SK-N-SH (cell line): ENCODE results near the gene PDGFA. TPM values are rescaled to one million over a fixed set of nuclear protein-coding genes. Genes with fewer than 3 reads are reported as not detected.

Experiments used
- CTCF ChIA-PET: fragments of 300-600, 350-600 bp; formaldehyde crosslinking; extraction: SDS; loops from one replicate; lab custom pipeline; 2021; lab: Yijun Ruan, JAX
- POLR2A ChIA-PET: fragments of 350-600 bp; sonication (Branson Sonifier 250); formaldehyde crosslinking; extraction: SDS; loops from one replicate; lab custom pipeline; 2020; ENCODE audit warnings: antibody characterized with exemption, inconsistent platforms; lab: Yijun Ruan, JAX
- DNase-seq: peaks from one replicate; pipeline ENCODE4 v3.0.0; 2012
- H2AFZ ChIP-seq: fragments of 200-600 bp; sonication (generic); 2 replicates; pipeline ENCODE4 v1.8.1; 2016; ENCODE audit warnings: antibody characterized with exemption, mild to moderate bottlenecking, low read depth
- H3F3A ChIP-seq: fragments of 200-600 bp; sonication (generic); replicated peaks from 2 replicates; pipeline ENCODE3; 2016; ENCODE audit warnings: antibody characterized with exemption, mild to moderate bottlenecking; ENCODE audit not compliant: insufficient read depth
- H3K27ac ChIP-seq, 2 experiments: fragments of 200-500 bp in 1 of 2; fragments of 200-600 bp in 1 of 2; sonication (Bioruptor generic) in 1 of 2; sonication (generic), shearing (Covaris generic) in 1 of 2; 2 replicates each; pipeline versions ENCODE4 v1.5.1 to v1.6.1; 2014 to 2016; ENCODE audit warnings: low read depth in 2 of 2, inconsistent platforms in 1 of 2, low read length in 1 of 2, mild to moderate bottlenecking in 1 of 2, mixed read lengths in 1 of 2
- H3K27me3 ChIP-seq: fragments of 200-600 bp; sonication (generic), shearing (Covaris generic); 2 replicates; pipeline ENCODE4 v1.6.1; 2016; ENCODE audit warnings: mixed run types; ENCODE audit not compliant: insufficient read depth
- H3K36me3 ChIP-seq, 2 experiments: fragments of 200-500 bp in 1 of 2; fragments of 200-600 bp in 1 of 2; sonication (Bioruptor generic) in 1 of 2; sonication (generic) in 1 of 2; replicated peaks in 1 of 2; 2 replicates each; pipeline versions ENCODE3 to v1.5.1; 2014 to 2016; ENCODE audit warnings: low read length in 1 of 2, mild to moderate bottlenecking in 1 of 2; ENCODE audit not compliant: insufficient read depth in 2 of 2, control insufficient read depth in 1 of 2
- H3K4me1 ChIP-seq, 2 experiments: fragments of 200-500 bp in 1 of 2; fragments of 200-600 bp in 1 of 2; sonication (Bioruptor generic) in 1 of 2; sonication (generic), shearing (Covaris generic) in 1 of 2; 2 replicates each; pipeline versions ENCODE4 v1.5.1 to v1.6.1; 2014 to 2016; ENCODE audit warnings: low read depth in 1 of 2, low read length in 1 of 2, mixed run types in 1 of 2; ENCODE audit not compliant: insufficient read depth in 2 of 2, control insufficient read depth in 1 of 2
- H3K4me2 ChIP-seq: fragments of 200-600 bp; sonication (generic), shearing (Covaris generic); 2 replicates; pipeline ENCODE4 v1.6.1; 2017; ENCODE audit warnings: mixed run types
- H3K4me3 ChIP-seq, 2 experiments: fragments of 200-500 bp in 1 of 2; fragments of 200-600 bp in 1 of 2; sonication (Bioruptor generic) in 1 of 2; sonication (generic), shearing (Covaris generic) in 1 of 2; 2 replicates each; pipeline versions ENCODE4 v1.5.1 to v1.8.1; 2014 to 2016; ENCODE audit warnings: low read depth in 2 of 2, inconsistent platforms in 1 of 2, low read length in 1 of 2, mild to moderate bottlenecking in 1 of 2, mixed read lengths in 1 of 2, moderate library complexity in 1 of 2
- H3K79me2 ChIP-seq: fragments of 200-600 bp; sonication (generic); 2 replicates; pipeline ENCODE4 v1.8.1; 2017; ENCODE audit warnings: mild to moderate bottlenecking; ENCODE audit not compliant: insufficient read depth
- H3K9ac ChIP-seq: fragments of 200-600 bp; sonication (generic); 2 replicates; pipeline ENCODE4 v1.6.1; 2017; ENCODE audit warnings: mixed run types
- H3K9me2 ChIP-seq: fragments of 200-600 bp; sonication (generic); 2 replicates; pipeline ENCODE4 v1.6.1; 2017; ENCODE audit warnings: mixed run types
- H3K9me3 ChIP-seq: fragments of 200-600 bp; sonication (generic); 2 replicates; pipeline ENCODE4 v1.6.1; 2017; ENCODE audit warnings: mixed run types, mild to moderate bottlenecking, moderate library complexity
- H4K20me1 ChIP-seq: fragments of 200-600 bp; sonication (generic); 2 replicates; pipeline ENCODE4 v1.6.1; 2017; ENCODE audit warnings: mild to moderate bottlenecking, mixed run types; ENCODE audit not compliant: insufficient read depth
- CHD2 ChIP-seq: fragments of 150-350 bp; IDR thresholded peaks from 2 replicates; pipeline ENCODE4 v1.6.1; 2018; ENCODE audit warnings: low read length; ENCODE audit not compliant: partially characterized antibody
- CTCF ChIP-seq: fragments of 200-600 bp; sonication (generic); IDR thresholded peaks from 2 replicates; pipeline ENCODE4 v1.6.1; 2017; ENCODE audit warnings: antibody characterized with exemption, mild to moderate bottlenecking, moderate library complexity
- EP300 ChIP-seq, 2 experiments: IDR thresholded peaks; 2 replicates each; pipeline versions ENCODE4 v1.4.0 to v1.6.1; 2012; ENCODE audit warnings: borderline replicate concordance in 1 of 2, low read depth in 1 of 2, low read length in 1 of 2
- EZH2phosphoT487 ChIP-seq: fragments of 200-600 bp; sonication (generic); IDR thresholded peaks from 2 replicates; pipeline ENCODE4 v1.6.1; 2017; ENCODE audit warnings: low read depth, mixed run types, mild to moderate bottlenecking, antibody characterized with exemption, moderate library complexity, borderline replicate concordance
- FOSL2 ChIP-seq: IDR thresholded peaks from 2 replicates; pipeline ENCODE4 v1.4.0; 2012; ENCODE audit warnings: low read depth, mild to moderate bottlenecking, moderate library complexity, borderline replicate concordance
- FOXJ3 ChIP-seq: sonication (generic); formaldehyde crosslinking; IDR thresholded peaks from 2 replicates; pipeline ENCODE4 v1.5.1; 2020; ENCODE audit warnings: mild to moderate bottlenecking, missing genetic modification reagents
- GABPA ChIP-seq: IDR thresholded peaks from 2 replicates; pipeline ENCODE4 v1.4.0; 2012; ENCODE audit warnings: low read depth, mild to moderate bottlenecking
- GATA2 ChIP-seq: sonication (generic); formaldehyde crosslinking; IDR thresholded peaks from 2 replicates; pipeline ENCODE4 v1.5.0; 2020; ENCODE audit warnings: mild to moderate bottlenecking, missing genetic modification reagents
- JUND ChIP-seq: IDR thresholded peaks from 2 replicates; pipeline ENCODE4 v1.4.0; 2012
- MAX ChIP-seq: IDR thresholded peaks from 2 replicates; pipeline ENCODE4 v1.4.0; 2012; ENCODE audit warnings: low read depth
- PBX3 ChIP-seq: IDR thresholded peaks from 2 replicates; pipeline ENCODE4; 2012
- POLR2AphosphoS5 ChIP-seq: IDR thresholded peaks from 2 replicates; pipeline ENCODE4 v1.6.1; 2012; ENCODE audit warnings: low read depth, low read length
- RAD21 ChIP-seq: IDR thresholded peaks from 2 replicates; pipeline ENCODE4 v1.6.1; 2012; ENCODE audit warnings: mild to moderate bottlenecking, low read length
- RXRA ChIP-seq: IDR thresholded peaks from 2 replicates; pipeline ENCODE4 v1.4.0; 2012; ENCODE audit warnings: low read depth, mild to moderate bottlenecking, borderline replicate concordance
- SIN3A ChIP-seq: IDR thresholded peaks from 2 replicates; pipeline ENCODE4 v1.6.1; 2012; ENCODE audit warnings: low read depth, mild to moderate bottlenecking, low read length, moderate library complexity, borderline replicate concordance
- SMC3 ChIP-seq: IDR thresholded peaks from 2 replicates; pipeline ENCODE4 v1.6.1; 2012; ENCODE audit warnings: low read depth, low read length, improper control_type of control experiment
- TCF12 ChIP-seq: IDR thresholded peaks from 2 replicates; pipeline ENCODE4 v1.4.0; 2012
- TEAD4 ChIP-seq: IDR thresholded peaks from 2 replicates; pipeline ENCODE4 v1.4.0; 2012; ENCODE audit warnings: mild to moderate bottlenecking, borderline replicate concordance; ENCODE audit not compliant: insufficient read depth
- USF1 ChIP-seq: IDR thresholded peaks from 2 replicates; pipeline ENCODE4 v1.4.0; 2012; ENCODE audit warnings: low read depth, borderline replicate concordance
- YY1 ChIP-seq: IDR thresholded peaks from 2 replicates; pipeline ENCODE4 v1.4.0; 2012; ENCODE audit warnings: low read depth, mild to moderate bottlenecking
- ZBTB33 ChIP-seq: IDR thresholded peaks from 2 replicates; pipeline ENCODE4 v1.4.0; 2012; ENCODE audit warnings: low read depth, borderline replicate concordance
- WGBS: methylation state at CpG from one replicate; pipeline ENCODE4 v1.1.6; 2017; ENCODE audit warnings: low lambda C conversion rate; 5-methylcytosine and 5-hydroxymethylcytosine counted together
- polyA plus RNA-seq, 3 experiments: library from polyadenylated mRNA; depleted of rRNA; stranded (reverse); fragments of >200 nt; gene quantifications; 2 replicates each; pipeline ENCODE4 v1.2.3, GENCODE V29; 2012

Gene PDGFA
- polyA plus RNA-seq, 1 of the 3 experiments (the other 2 are of a cell fraction), result 18.9 TPM

- CTCF ChIA-PET, result no interaction called here
- TF ChIP-seq ZBTB33, result no peak
- TF ChIP-seq JUND, result no peak
- no peak for TF ChIP-seq EP300 (IDR thresholded peaks at IDR 0.05; ENCODE audit: borderline replicate concordance in 1 of 2, low read depth in 1 of 2, low read length in 1 of 2)
- no peak for TF ChIP-seq CHD2
- no peak for TF ChIP-seq RAD21
- TF ChIP-seq TEAD4, result no peak
- no peak for TF ChIP-seq CTCF
- no peak for TF ChIP-seq FOXJ3 (CRISPR knock-in tag)
- no peak for TF ChIP-seq GABPA
- TF ChIP-seq MAX, result no peak
- Histone ChIP-seq H3K4me2 (no peak overlapping the region), H2AFZ (no peak overlapping the region), H3K9me2 (no peaks in the 10 kb centered on the region), H4K20me1 (no peaks in the 10 kb centered on the region), H3K27ac (no peak overlapping the region), H3K9ac (no peak overlapping the region), H3K9me3 (no peaks in the 10 kb centered on the region), H3K79me2 (no peaks in the 10 kb centered on the region), H3K27me3 (no peaks in the 10 kb centered on the region), H3K4me1 (peaks cover 0 to 9% of the 10 kb centered on the region in 2 experiments; a peak in 1 of 4 replicates), H3K36me3 (no peaks in the 10 kb centered on the region), H3F3A (peaks cover 16% of the 10 kb centered on the region), H3K4me3 (no peak overlapping the region)
- POLR2A ChIA-PET, result no interaction called here
- DNase-seq, result no peak
- WGBS, result 79% methylated on average over 20 of the region's 25 CpGs
Measured at GRCh38 chr7:485188-486081, 34.2 kb downstream of the PDGFA start.

- Histone ChIP-seq H3K4me2 (no peak overlapping the region), H3K27me3 (no peaks in the 10 kb centered on the region), H3F3A (peaks cover 16% of the 10 kb centered on the region), H3K9me3 (no peaks in the 10 kb centered on the region), H3K9me2 (no peaks in the 10 kb centered on the region), H2AFZ (no peak overlapping the region), H3K79me2 (no peaks in the 10 kb centered on the region), H3K27ac (no peak overlapping the region), H3K9ac (no peak overlapping the region), H3K4me3 (no peak overlapping the region), H3K36me3 (no peaks in the 10 kb centered on the region), H3K4me1 (peaks cover 0 to 9% of the 10 kb centered on the region in 2 experiments; a peak in 1 of 4 replicates), H4K20me1 (no peaks in the 10 kb centered on the region)
- CTCF ChIA-PET, result no interaction called here
- POLR2A ChIA-PET, result no interaction called here
- 83% methylated on average over 16 of the region's 21 CpGs for WGBS
- no peak for DNase-seq
- TF ChIP-seq USF1 (no peak), TCF12 (no peak), FOSL2 (no peak), GATA2 (CRISPR knock-in tag) (no peak), YY1 (no peak), SMC3 (no peak), POLR2AphosphoS5 (no peak), RXRA (no peak), FOXJ3 (CRISPR knock-in tag) (no peak), EZH2phosphoT487 (no peak), EP300 (IDR thresholded peaks at IDR 0.05; ENCODE audit: borderline replicate concordance in 1 of 2, low read depth in 1 of 2, low read length in 1 of 2) (no peak), SIN3A (no peak), PBX3 (no peak)
Measured at GRCh38 chr7:484356-485101, 35.1 kb downstream of the PDGFA start.
